Suppressor macrophage treated with lipopolysaccharide for 1 hour (primary cell): ENCODE results near the gene RPEL1.

Experiments used
- DNase-seq, 3 donors: peaks; one replicate each; pipeline ENCODE4 v3.0.0-alpha.2; 2020 to 2022

RPEL1 gene

GRCh38 chr10:103281753-103282152 lies 36.1 kb downstream of the RPEL1 start:
- no peak for DNase-seq

- no peak for DNase-seq
Measured at GRCh38 chr10:103282961-103283360, 37.3 kb downstream of the RPEL1 start.

GRCh38 chr10:103284170-103284569 lies 38.5 kb downstream of the RPEL1 start:
- peak; percentile 67 to 79 (median 77) for DNase-seq

GRCh38 chr10:103287992-103288391 lies 42.3 kb downstream of the RPEL1 start:
- no peak for DNase-seq

GRCh38 chr10:103291588-103291987 lies 45.9 kb downstream of the RPEL1 start:
- DNase-seq = no peak

DNA sequence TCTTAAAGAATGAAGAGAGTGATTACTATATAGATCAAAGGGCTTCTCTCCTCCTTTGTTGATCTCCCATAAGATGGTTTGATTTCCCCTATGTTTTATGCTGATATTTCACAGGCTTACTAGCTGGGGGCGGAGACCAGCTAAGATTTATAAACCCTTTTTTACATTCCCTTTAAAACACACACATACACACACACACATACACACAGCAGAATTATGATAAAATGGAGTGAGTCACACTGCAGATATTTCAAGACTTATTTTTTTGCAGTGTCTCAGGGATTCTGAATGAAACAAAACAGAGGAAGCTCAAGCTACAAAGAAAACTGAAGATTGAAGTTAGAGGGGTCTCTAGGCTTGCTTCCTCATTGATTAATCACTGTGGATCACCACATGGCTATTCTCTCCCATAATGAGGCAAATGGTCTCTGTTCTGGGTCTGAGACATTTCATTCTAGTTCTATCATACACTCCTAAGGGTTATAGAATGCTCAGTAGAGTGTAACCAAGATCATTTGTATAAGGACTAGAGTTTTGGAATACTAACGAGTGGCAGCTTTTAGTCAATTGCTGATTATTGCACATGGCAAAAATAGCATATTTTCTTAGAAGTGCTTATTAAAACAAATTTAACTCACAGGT lies 49.8 kb downstream of the RPEL1 start:
- peak in 1 of 3 donors; percentile 10 for DNase-seq
